Caco-2 (cell line): ENCODE results near the gene LPAR1. TPM values are rescaled to one million over a fixed set of nuclear protein-coding genes. Genes with fewer than 3 reads are reported as not detected.

ENCODE experiments used
- BruUV-seq: library from RNA; stranded (reverse); fragments of 400-500 nt; replicated peaks from 2 replicates; lab custom pipeline; 2021; lab: Mats Ljungman, UMichigan
- CTCF ChIA-PET: fragments of 300-600 bp; sonication (Branson Sonifier 250); formaldehyde crosslinking; loops from one replicate; lab custom pipeline; 2022; ENCODE audit warnings: antibody characterized with exemption; lab: Charles Lee
- POLR2A ChIA-PET: fragments of 300-600 bp; sonication (Branson Sonifier 250); formaldehyde crosslinking; loops from one replicate; lab custom pipeline; 2022; ENCODE audit warnings: antibody characterized with exemption; lab: Charles Lee
- DNase-seq, 2 experiments: peaks; one replicate each; pipeline versions ENCODE4 v3.0.0 to v3.0.0-alpha.2; 2020 to 2022
- H3K27me3 ChIP-seq: replicated peaks from 2 replicates; pipeline ENCODE4 v1.6.0; 2011; ENCODE audit warnings: low read length; ENCODE audit not compliant: control insufficient read depth, insufficient read depth
- H3K36me3 ChIP-seq: 2 replicates; pipeline ENCODE4 v1.5.1; 2011; ENCODE audit warnings: low read length; ENCODE audit not compliant: control insufficient read depth, insufficient read depth
- H3K4me1 ChIP-seq: fragments of 250-450 bp; sonication (Bioruptor Pico); 2 replicates; pipeline ENCODE4 v1.5.1; 2020; ENCODE audit warnings: mild to moderate bottlenecking
- H3K4me3 ChIP-seq: 2 replicates; pipeline ENCODE4 v1.5.1; 2011; ENCODE audit warnings: low read depth, mild to moderate bottlenecking, control low read depth, low read length
- H3K9me3 ChIP-seq: fragments of 250-450 bp; sonication (Bioruptor Pico); 2 replicates; pipeline ENCODE4 v1.5.1; 2020; ENCODE audit warnings: mild to moderate bottlenecking, moderate library complexity
- H3K27ac Mint-ChIP-seq: one replicate; pipeline ENCODE4 v1.8.0; 2022; ENCODE audit warnings: mixed read lengths; ENCODE audit not compliant: unreplicated experiment
- H3K27me3 Mint-ChIP-seq: one replicate; pipeline ENCODE4 v1.8.0; 2022; ENCODE audit warnings: mixed read lengths; ENCODE audit not compliant: insufficient read depth, unreplicated experiment
- H3K36me3 Mint-ChIP-seq: one replicate; pipeline ENCODE4 v1.8.0; 2022; ENCODE audit warnings: mild to moderate bottlenecking, mixed read lengths; ENCODE audit not compliant: insufficient read depth, unreplicated experiment
- H3K4me1 Mint-ChIP-seq: one replicate; pipeline ENCODE4 v1.8.0; 2022; ENCODE audit warnings: low read depth, mixed read lengths; ENCODE audit not compliant: unreplicated experiment
- H3K4me3 Mint-ChIP-seq: one replicate; pipeline ENCODE4 v1.8.0; 2022; ENCODE audit warnings: mild to moderate bottlenecking, moderate library complexity, mixed read lengths; ENCODE audit not compliant: unreplicated experiment
- H3K9me3 Mint-ChIP-seq: one replicate; pipeline ENCODE4 v1.8.0; 2022; ENCODE audit warnings: mixed read lengths; ENCODE audit not compliant: unreplicated experiment
- intact Hi-C: fragments of 100-400 bp; cut with micrococcal nuclease; formaldehyde crosslinking; loops from one replicate; pipeline ENCODE4 v1.10.0; 2022; ENCODE audit not compliant: unreplicated experiment
- total RNA-seq: library from RNA; stranded (reverse); gene quantifications from 2 replicates; pipeline ENCODE4 v1.2.3, GENCODE V29; 2022
- TF ChIP-seq, protein P1 (sequence below), 2 experiments: fragments of 200-600 bp in 1 of 2; IDR thresholded peaks; 1 replicate in 1 of 2; 2 replicates in 1 of 2; pipeline versions ENCODE4 v1.5.1 to v1.8.0; 2011 to 2022; ENCODE audit warnings: antibody characterized with exemption in 1 of 2, control low read depth in 1 of 2, inconsistent platforms in 1 of 2, low read depth in 1 of 2, low read length in 1 of 2, mild to moderate bottlenecking in 1 of 2, moderate library complexity in 1 of 2; ENCODE audit not compliant: insufficient read depth in 1 of 2, severe bottlenecking in 1 of 2, unreplicated experiment in 1 of 2

Gene LPAR1
- total RNA-seq, 1 experiment from 2014 or later: 20.3 TPM

- H3K4me1 ChIP-seq: peaks cover 9% of the 10 kb centered on the region; the same call in 1 of the 2 replicates
- TF ChIP-seq, protein P1, sequence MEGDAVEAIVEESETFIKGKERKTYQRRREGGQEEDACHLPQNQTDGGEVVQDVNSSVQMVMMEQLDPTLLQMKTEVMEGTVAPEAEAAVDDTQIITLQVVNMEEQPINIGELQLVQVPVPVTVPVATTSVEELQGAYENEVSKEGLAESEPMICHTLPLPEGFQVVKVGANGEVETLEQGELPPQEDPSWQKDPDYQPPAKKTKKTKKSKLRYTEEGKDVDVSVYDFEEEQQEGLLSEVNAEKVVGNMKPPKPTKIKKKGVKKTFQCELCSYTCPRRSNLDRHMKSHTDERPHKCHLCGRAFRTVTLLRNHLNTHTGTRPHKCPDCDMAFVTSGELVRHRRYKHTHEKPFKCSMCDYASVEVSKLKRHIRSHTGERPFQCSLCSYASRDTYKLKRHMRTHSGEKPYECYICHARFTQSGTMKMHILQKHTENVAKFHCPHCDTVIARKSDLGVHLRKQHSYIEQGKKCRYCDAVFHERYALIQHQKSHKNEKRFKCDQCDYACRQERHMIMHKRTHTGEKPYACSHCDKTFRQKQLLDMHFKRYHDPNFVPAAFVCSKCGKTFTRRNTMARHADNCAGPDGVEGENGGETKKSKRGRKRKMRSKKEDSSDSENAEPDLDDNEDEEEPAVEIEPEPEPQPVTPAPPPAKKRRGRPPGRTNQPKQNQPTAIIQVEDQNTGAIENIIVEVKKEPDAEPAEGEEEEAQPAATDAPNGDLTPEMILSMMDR (IDR thresholded peaks at IDR 0.05; ENCODE audit: insufficient read depth in 1 of 2, low read depth in 1 of 2, low read length in 1 of 2, severe bottlenecking in 1 of 2, unreplicated experiment in 1 of 2): no peak
- intact Hi-C loops: no loop called here
- no TSS peak for BruUV-seq
- ChIA-PET POLR2A (no interaction called here), CTCF (no interaction called here)
- Mint-ChIP-seq H3K27me3 (no peaks in the 10 kb centered on the region), H3K36me3 (peaks cover 10% of the 10 kb centered on the region), H3K27ac (no peak overlapping the region), H3K4me1 (peaks cover 27% of the 10 kb centered on the region), H3K4me3 (no peak overlapping the region), H3K9me3 (no peaks in the 10 kb centered on the region)
- no peaks in the 10 kb centered on the region for H3K36me3 ChIP-seq
- no peak overlapping the region for H3K4me3 ChIP-seq
- DNase-seq: no peak
- no peaks in the 10 kb centered on the region for H3K9me3 ChIP-seq
- H3K27me3 ChIP-seq: no peaks in the 10 kb centered on the region
Observed at GRCh38 chr9:111034170-111034897, 3.9 kb downstream of the LPAR1 start.

DNA sequence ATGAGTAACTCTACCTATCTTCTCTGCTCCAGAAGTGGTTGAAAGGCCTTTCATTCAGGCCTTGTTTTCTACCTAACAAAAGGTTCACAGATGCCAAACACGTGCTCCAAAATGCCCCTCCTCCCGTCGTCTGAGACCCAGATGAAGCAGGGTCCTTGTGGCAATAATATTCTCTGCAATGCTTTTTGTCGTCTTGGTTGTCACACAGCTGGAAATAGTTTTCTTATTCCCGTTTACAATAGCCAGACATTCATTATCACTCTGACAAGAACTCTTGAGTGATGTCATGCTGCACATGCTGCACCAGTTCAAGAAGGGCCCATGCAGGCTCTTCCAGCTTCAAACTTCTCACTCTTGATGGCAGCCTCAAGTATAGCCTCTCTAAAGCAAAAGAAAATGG lies 7.8 kb downstream of the LPAR1 start:
- ChIA-PET CTCF (no interaction called here), POLR2A (no interaction called here)
- Mint-ChIP-seq H3K27me3 (no peaks in the 10 kb centered on the region), H3K9me3 (no peaks in the 10 kb centered on the region), H3K36me3 (peaks cover 14% of the 10 kb centered on the region), H3K27ac (no peak overlapping the region), H3K4me1 (peaks cover 15% of the 10 kb centered on the region), H3K4me3 (no peak overlapping the region)
- H3K4me3 ChIP-seq: no peak overlapping the region
- no peaks in the 10 kb centered on the region for H3K9me3 ChIP-seq
- H3K36me3 ChIP-seq: no peaks in the 10 kb centered on the region; the same call in 1 of the 2 replicates
- TF ChIP-seq, protein P1 (IDR thresholded peaks at IDR 0.05; ENCODE audit: insufficient read depth in 1 of 2, low read depth in 1 of 2, low read length in 1 of 2, severe bottlenecking in 1 of 2, unreplicated experiment in 1 of 2): no peak
- no peak for DNase-seq
- H3K27me3 ChIP-seq: no peaks in the 10 kb centered on the region
- BruUV-seq: no TSS peak
- H3K4me1 ChIP-seq: peaks cover 2% of the 10 kb centered on the region; the same call in 1 of the 2 replicates
- intact Hi-C loops: no loop called here

DNA sequence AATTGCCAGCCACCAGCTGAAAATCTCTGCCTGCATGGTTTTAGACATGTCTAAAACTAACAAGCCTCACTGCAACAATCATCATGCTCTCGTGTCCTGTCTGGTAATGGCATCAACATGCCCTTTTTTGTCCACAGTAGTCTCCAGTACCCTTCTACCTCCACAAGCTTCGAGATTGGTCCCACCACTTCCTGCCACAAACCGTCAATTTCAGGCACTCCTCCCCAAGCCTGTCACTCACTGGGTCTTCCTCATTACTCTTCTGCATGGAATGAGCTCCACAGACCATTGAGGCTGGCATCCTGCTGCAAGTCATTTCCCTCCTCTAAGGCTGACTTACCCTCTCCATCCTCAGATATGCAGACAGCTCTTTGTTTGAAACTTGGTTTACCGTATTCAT lies 9.0 kb downstream of the LPAR1 start:
- no peaks in the 10 kb centered on the region; the same call in 1 of the 2 replicates for H3K36me3 ChIP-seq
- peaks cover 20% of the 10 kb centered on the region for H3K36me3 Mint-ChIP-seq
- ChIA-PET POLR2A (interaction anchor here (0.5 kb wide), 1 partner anchor 437 kb away, joined by 3 read pairs; no protein-coding TSS in a partner anchor), CTCF (no interaction called here)
- TF ChIP-seq, protein P1 (IDR thresholded peaks at IDR 0.05; ENCODE audit: insufficient read depth in 1 of 2, low read depth in 1 of 2, low read length in 1 of 2, severe bottlenecking in 1 of 2, unreplicated experiment in 1 of 2): no peak
- H3K9me3 Mint-ChIP-seq: no peaks in the 10 kb centered on the region
- no TSS peak for BruUV-seq
- intact Hi-C loops: no loop called here
- no peak for DNase-seq
- H3K27me3 Mint-ChIP-seq: no peaks in the 10 kb centered on the region
- H3K4me3 ChIP-seq: no peak overlapping the region
- no peaks in the 10 kb centered on the region for H3K27me3 ChIP-seq
- H3K27ac Mint-ChIP-seq: no peak overlapping the region
- no peaks in the 10 kb centered on the region for H3K4me1 ChIP-seq
- H3K4me1 Mint-ChIP-seq: peaks cover 6% of the 10 kb centered on the region
- H3K4me3 Mint-ChIP-seq: no peak overlapping the region
- H3K9me3 ChIP-seq: no peaks in the 10 kb centered on the region
